Osteoblast (primary cell): ENCODE measurements around the gene RIMKLB. TPM values are rescaled to one million over a fixed set of nuclear protein-coding genes. Genes with fewer than 3 reads are reported as not detected.
"Not testable (repeated sequence)": the region's sequence is repeated elsewhere in the genome, so short reads cannot be mapped to it uniquely, and the experiment has no call there.

Experiments
- DNase-seq: peaks from one replicate; pipeline ENCODE4 v3.0.0; 2011; ENCODE audit warnings: low spot score, mixed read lengths; ENCODE audit not compliant: insufficient read length; ENCODE audit errors: missing footprints
- H2AFZ ChIP-seq: 2 replicates; pipeline ENCODE4 v1.6.0; 2011; ENCODE audit warnings: mild to moderate bottlenecking, low read length
- H3K27ac ChIP-seq: 2 replicates; pipeline ENCODE4 v1.5.1; 2011; ENCODE audit warnings: mild to moderate bottlenecking, low read depth, low read length, moderate library complexity
- H3K27me3 ChIP-seq: 2 replicates; pipeline ENCODE4 v1.6.0; 2012; ENCODE audit warnings: mild to moderate bottlenecking, control low read depth, inconsistent platforms, low read length, moderate library complexity; ENCODE audit not compliant: insufficient read depth
- H3K36me3 ChIP-seq: 2 replicates; pipeline ENCODE4 v1.5.1; 2011; ENCODE audit warnings: mild to moderate bottlenecking, low read length, control low read depth, moderate library complexity; ENCODE audit not compliant: insufficient read depth
- H3K4me1 ChIP-seq: 2 replicates; pipeline ENCODE4 v1.5.1; 2011; ENCODE audit warnings: mild to moderate bottlenecking, low read length, control low read depth, moderate library complexity; ENCODE audit not compliant: insufficient read depth
- H3K4me2 ChIP-seq: 2 replicates; pipeline ENCODE4 v1.6.0; 2011; ENCODE audit warnings: mild to moderate bottlenecking, low read length; ENCODE audit not compliant: insufficient read depth
- H3K4me3 ChIP-seq: fragments of 200-600 bp; sonication (generic); 3 replicates; pipeline ENCODE4 v1.5.1; 2012; ENCODE audit warnings: mild to moderate bottlenecking, low read length, inconsistent platforms; ENCODE audit not compliant: insufficient read depth
- H3K79me2 ChIP-seq: 2 replicates; pipeline ENCODE4 v1.6.0; 2012; ENCODE audit warnings: mild to moderate bottlenecking, low read length, control low read depth, inconsistent platforms; ENCODE audit not compliant: insufficient read depth
- H3K9me3 ChIP-seq: 2 replicates; pipeline ENCODE4 v1.5.1; 2011; ENCODE audit warnings: low read depth, low read length, control low read depth
- H4K20me1 ChIP-seq: 2 replicates; pipeline ENCODE4 v1.6.0; 2012; ENCODE audit warnings: mild to moderate bottlenecking, low read length, control low read depth; ENCODE audit not compliant: insufficient read depth
- CTCF ChIP-seq: IDR thresholded peaks from 2 replicates; pipeline ENCODE4 v1.5.1; 2011; ENCODE audit warnings: mild to moderate bottlenecking, low read depth, low read length, moderate library complexity; ENCODE audit errors: extremely low read depth
- total RNA-seq: library from RNA; depleted of rRNA; stranded (reverse); fragments of >200 nt; gene quantifications from 2 replicates; pipeline ENCODE4 v1.2.3, GENCODE V29; 2012

The RIMKLB gene
- total RNA-seq, 1 donor = 35.5 TPM

DNA sequence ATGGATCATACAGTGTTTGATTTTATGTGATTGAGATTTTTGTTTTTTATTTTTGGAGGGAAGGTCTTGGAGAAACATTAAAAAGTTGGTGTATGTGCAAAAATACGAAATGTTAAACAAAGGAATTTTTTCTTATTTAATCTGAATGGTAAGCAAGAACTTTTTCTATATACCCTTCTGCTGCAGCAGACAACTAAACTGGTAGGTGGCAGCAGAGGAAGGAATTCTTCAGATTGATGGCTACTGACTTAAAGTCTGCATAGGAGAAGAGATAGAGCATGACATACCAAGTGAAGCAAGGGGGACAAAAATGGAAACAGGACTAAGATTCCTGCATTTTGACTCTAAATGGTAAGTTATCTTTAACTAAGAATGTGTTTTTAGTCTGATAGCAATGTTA lies 82.6 kb downstream of the RIMKLB start:
- DNase-seq = peak; percentile 82
- Histone ChIP-seq H3K4me1 (no peaks in the 10 kb centered on the region), H3K27me3 (no peaks in the 10 kb centered on the region), H3K9me3 (no peaks in the 10 kb centered on the region), H3K36me3 (peaks cover 5% of the 10 kb centered on the region), H4K20me1 (no peaks in the 10 kb centered on the region), H3K4me2 (no peak overlapping the region), H2AFZ (no peak overlapping the region), H3K27ac (no peak overlapping the region), H3K4me3 (no peak overlapping the region), H3K79me2 (no peaks in the 10 kb centered on the region)
- TF ChIP-seq CTCF = peak; percentile 44

DNA sequence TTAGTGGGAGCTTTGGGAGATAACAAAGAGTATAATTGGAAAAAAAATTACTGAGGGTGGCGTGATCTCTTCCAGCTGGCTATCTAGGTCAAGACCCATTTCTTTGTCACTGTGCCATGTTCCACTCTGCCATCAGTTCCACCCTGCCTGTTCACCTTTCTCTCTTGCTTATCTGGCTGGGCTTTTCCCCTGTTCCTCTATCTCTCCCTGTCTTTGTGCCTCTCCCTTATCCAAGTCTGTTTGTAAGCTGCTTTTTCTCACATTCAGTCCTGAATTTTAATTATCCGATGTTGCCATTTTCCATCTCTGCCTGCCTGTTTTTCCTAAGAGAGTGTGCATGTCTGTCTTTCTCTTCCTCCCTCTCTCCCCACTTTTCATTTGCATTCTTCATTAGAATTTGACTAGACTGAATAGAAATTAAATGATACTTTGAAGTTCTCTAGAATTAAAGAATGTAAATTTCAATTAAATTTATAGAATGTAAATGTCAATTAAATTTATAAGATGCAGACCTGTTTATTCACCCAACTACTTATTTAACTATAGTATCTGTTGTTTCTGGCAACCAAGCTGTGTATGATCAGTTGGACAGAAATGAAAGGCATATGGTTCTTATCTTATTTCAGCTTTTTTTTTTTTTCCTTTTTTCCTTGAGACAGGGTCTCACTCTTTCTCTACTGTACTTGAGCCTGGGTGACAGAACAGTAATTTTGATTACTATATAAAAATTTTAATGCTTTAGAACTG lies 83.8 kb downstream of the RIMKLB start:
- no peaks in the 10 kb centered on the region for H3K4me1 ChIP-seq
- H3K4me2 ChIP-seq = no peak overlapping the region
- no peak overlapping the region for H3K4me3 ChIP-seq
- no peaks in the 10 kb centered on the region for H3K9me3 ChIP-seq
- H4K20me1 ChIP-seq = no peaks in the 10 kb centered on the region
- peaks cover 5% of the 10 kb centered on the region for H3K36me3 ChIP-seq
- no peak for DNase-seq
- no peaks in the 10 kb centered on the region for H3K27me3 ChIP-seq
- TF ChIP-seq CTCF = no peak
- H2AFZ ChIP-seq = no peak overlapping the region
- no peaks in the 10 kb centered on the region for H3K79me2 ChIP-seq
- H3K27ac ChIP-seq = no peak overlapping the region

DNA sequence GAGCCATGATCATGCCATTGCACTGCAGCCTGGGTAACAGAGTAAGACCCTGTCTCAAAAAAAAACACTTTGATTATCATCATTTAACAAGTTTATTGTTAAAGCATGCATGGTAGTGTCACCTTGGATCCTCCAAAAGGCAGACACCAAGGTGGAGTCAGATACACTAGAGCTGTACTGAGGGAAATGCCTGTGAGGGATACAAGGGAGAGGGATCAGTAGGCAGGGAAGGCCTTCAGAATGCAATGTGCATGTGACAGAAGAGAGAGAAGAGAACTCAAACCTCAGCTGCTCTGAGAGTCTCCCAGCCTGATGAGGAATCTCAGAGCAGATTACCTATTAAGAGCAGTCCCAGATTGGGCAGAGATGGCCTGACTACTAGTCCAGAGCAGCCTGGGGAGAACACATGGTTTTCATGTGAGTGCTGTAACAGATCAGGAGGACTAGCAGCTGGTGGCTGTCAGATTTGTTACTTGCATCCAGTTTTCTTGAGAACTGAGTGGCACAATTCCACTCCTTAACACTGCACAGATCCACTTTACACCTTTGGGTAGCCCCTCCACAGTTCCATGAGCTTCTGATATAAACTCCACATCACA lies 86.6 kb downstream of the RIMKLB start:
- H3K27me3 ChIP-seq = no peaks in the 10 kb centered on the region
- no peaks in the 10 kb centered on the region for H3K79me2 ChIP-seq
- no peak overlapping the region for H2AFZ ChIP-seq
- H3K27ac ChIP-seq = no peak overlapping the region
- H3K9me3 ChIP-seq = no peaks in the 10 kb centered on the region
- no peaks in the 10 kb centered on the region for H3K4me1 ChIP-seq
- H3K4me3 ChIP-seq = no peak overlapping the region
- H3K36me3 ChIP-seq = peaks cover 5% of the 10 kb centered on the region
- H3K4me2 ChIP-seq = no peak overlapping the region
- DNase-seq = peak; percentile 58
- no peaks in the 10 kb centered on the region for H4K20me1 ChIP-seq
- TF ChIP-seq CTCF = no peak

GRCh38 chr12:8785499-8785898 lies 87.7 kb downstream of the RIMKLB start:
- Histone ChIP-seq H3K79me2 (no peaks in the 10 kb centered on the region), H3K9me3 (no peaks in the 10 kb centered on the region), H3K4me2 (no peak overlapping the region), H4K20me1 (no peaks in the 10 kb centered on the region), H3K27me3 (no peaks in the 10 kb centered on the region), H2AFZ (no peak overlapping the region), H3K36me3 (peaks cover 5% of the 10 kb centered on the region), H3K4me1 (no peaks in the 10 kb centered on the region), H3K4me3 (no peak overlapping the region), H3K27ac (no peak overlapping the region)
- no peak for DNase-seq
- TF ChIP-seq CTCF = no peak

DNA sequence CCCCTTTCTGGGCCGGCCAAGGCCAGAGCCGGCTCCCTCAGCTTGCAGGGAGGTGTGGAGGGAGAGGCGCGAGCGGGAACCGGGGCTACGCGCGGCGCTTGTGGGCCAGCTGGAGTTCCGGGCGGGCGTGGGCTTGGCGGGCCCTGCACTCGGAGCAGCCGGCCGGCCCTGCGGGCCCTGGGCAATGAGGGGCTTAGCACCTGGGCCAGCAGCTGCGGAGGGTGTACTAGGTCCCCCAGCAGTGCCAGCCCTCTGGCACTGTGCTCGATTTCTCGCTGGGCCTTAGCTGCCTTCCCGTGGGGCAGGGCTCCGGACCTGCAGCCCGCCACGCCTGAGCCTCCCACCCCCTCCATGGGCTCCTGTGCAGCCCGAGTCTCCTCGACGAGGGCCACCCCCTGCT lies 89.4 kb downstream of the RIMKLB start:
- H3K9me3 ChIP-seq, H3K79me2 ChIP-seq, H3K4me2 ChIP-seq, H3K4me3 ChIP-seq, DNase-seq, H3K27me3 ChIP-seq, H2AFZ ChIP-seq, H3K27ac ChIP-seq, H3K36me3 ChIP-seq, H3K4me1 ChIP-seq, H4K20me1 ChIP-seq: not testable (repeated sequence)

GRCh38 chr12:8788706-8789105 lies 90.9 kb downstream of the RIMKLB start:
- not testable (repeated sequence) for H4K20me1 ChIP-seq, H2AFZ ChIP-seq, H3K27ac ChIP-seq, H3K4me3 ChIP-seq, H3K79me2 ChIP-seq, H3K36me3 ChIP-seq, H3K4me1 ChIP-seq, H3K9me3 ChIP-seq, H3K27me3 ChIP-seq, DNase-seq, H3K4me2 ChIP-seq
